Prostate gland (tissue), 2 donors: Measurements from ENCODE around the gene EPM2A. TPM values are rescaled to one million over a fixed set of nuclear protein-coding genes. Genes with fewer than 3 reads are reported as not detected.

ENCODE experiments used
- DNase-seq: peaks from one replicate; pipeline ENCODE4 v3.0.0-alpha.2; 2019; ENCODE audit warnings: low spot score
- H3K27ac ChIP-seq, 2 donors: fragments of 200-600 bp; sonication (generic); 2 replicates each; pipeline ENCODE4 v1.5.1; 2017 to 2019
- H3K27me3 ChIP-seq: fragments of 200-600 bp; sonication (generic); replicated peaks from 2 replicates; pipeline ENCODE4 v1.5.1; 2019; ENCODE audit not compliant: insufficient read depth
- H3K36me3 ChIP-seq, 2 donors: fragments of 200-600 bp; sonication (generic); 1 replicate in 1 of 2; 2 replicates in 1 of 2; pipeline versions ENCODE4 v1.5.1 to v1.8.1; 2017 to 2019
- H3K4me1 ChIP-seq: fragments of 200-600 bp; sonication (generic); replicated peaks from 2 replicates; pipeline ENCODE4 v1.5.1; 2019
- H3K4me3 ChIP-seq, 2 donors: fragments of 200-600 bp; sonication (generic); 2 replicates each; pipeline ENCODE4 v1.5.1; 2017 to 2019
- H3K9me3 ChIP-seq: fragments of 200-600 bp; sonication (generic); 2 replicates; pipeline ENCODE4 v1.5.1; 2017
- POLR2A ChIP-seq: fragments of 450-650 bp; IDR thresholded peaks from one replicate; pipeline ENCODE4 v1.6.1; 2016; ENCODE audit warnings: antibody characterized with exemption, mild to moderate bottlenecking
- POLR2AphosphoS5 ChIP-seq: sonication (generic); formaldehyde crosslinking; IDR thresholded peaks from one replicate; pipeline ENCODE4 v1.6.1; 2017; ENCODE audit warnings: antibody characterized with exemption
- WGBS: methylation state at CpG from one replicate; pipeline ENCODE4 v1.1.5; 2018; 5-methylcytosine and 5-hydroxymethylcytosine counted together
- intact Hi-C: fragments of 100-400 bp; cut with DNase I; formaldehyde crosslinking; loops from one replicate; pipeline ENCODE4 v1.14.2; 2022
- total RNA-seq, 2 donors: library from RNA; depleted of rRNA; stranded (reverse); fragments of >200 nt; gene quantifications; one replicate each; pipeline ENCODE4 v1.1.0, GENCODE V29; 2016
- TF ChIP-seq, protein P1 (sequence below), 4 experiments: fragments of 200-600 bp in 2 of 4; fragments of 450-650 bp in 2 of 4; sonication (generic) in 2 of 4; IDR thresholded peaks; 1 replicate in 3 of 4; 2 replicates in 1 of 4; pipeline ENCODE4 v1.5.1; 2016 to 2019; ENCODE audit warnings: antibody characterized with exemption in 4 of 4, mild to moderate bottlenecking in 2 of 4, moderate library complexity in 2 of 4

The EPM2A gene
- total RNA-seq, 2 donors from 2014 or later = 7.2 to 18.6 TPM

DNA sequence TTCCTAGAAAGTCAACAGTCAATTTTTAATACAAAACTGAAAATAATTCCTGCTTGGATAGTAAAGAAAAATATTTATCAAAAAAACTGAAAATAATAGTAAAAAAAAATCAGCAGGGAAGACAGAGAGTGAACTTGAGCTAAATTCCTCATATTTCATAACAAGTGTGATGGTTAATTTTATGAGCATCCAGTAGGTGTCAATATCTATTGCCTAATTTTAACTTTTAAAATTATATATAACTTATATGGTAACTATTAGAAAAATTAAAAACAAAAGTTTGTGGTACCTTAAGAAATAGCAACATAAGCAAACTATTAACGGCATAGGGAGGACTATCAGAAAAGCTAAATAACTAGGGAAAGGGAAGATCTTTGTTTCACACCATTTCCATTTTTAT, 2.1 kb downstream of the EPM2A start:
- Histone ChIP-seq H3K9me3 (no peaks in the 10 kb centered on the region), H3K4me1 (no peaks in the 10 kb centered on the region), H3K27ac (no peak overlapping the region), H3K36me3 (no peaks in the 10 kb centered on the region), H3K4me3 (no peak overlapping the region), H3K27me3 (no peaks in the 10 kb centered on the region)
- intact Hi-C loops = no loop called here
- TF ChIP-seq POLR2AphosphoS5 (no peak), POLR2A (no peak)
- TF ChIP-seq, protein P1, sequence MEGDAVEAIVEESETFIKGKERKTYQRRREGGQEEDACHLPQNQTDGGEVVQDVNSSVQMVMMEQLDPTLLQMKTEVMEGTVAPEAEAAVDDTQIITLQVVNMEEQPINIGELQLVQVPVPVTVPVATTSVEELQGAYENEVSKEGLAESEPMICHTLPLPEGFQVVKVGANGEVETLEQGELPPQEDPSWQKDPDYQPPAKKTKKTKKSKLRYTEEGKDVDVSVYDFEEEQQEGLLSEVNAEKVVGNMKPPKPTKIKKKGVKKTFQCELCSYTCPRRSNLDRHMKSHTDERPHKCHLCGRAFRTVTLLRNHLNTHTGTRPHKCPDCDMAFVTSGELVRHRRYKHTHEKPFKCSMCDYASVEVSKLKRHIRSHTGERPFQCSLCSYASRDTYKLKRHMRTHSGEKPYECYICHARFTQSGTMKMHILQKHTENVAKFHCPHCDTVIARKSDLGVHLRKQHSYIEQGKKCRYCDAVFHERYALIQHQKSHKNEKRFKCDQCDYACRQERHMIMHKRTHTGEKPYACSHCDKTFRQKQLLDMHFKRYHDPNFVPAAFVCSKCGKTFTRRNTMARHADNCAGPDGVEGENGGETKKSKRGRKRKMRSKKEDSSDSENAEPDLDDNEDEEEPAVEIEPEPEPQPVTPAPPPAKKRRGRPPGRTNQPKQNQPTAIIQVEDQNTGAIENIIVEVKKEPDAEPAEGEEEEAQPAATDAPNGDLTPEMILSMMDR (IDR thresholded peaks at IDR 0.05) = no peak
- 98% methylated on average over 1 of the region's 1 CpG for WGBS
- DNase-seq = no peak

- intact Hi-C loops = no loop called here
- no peak overlapping the region for H3K4me3 ChIP-seq
- TF ChIP-seq, protein P1 (IDR thresholded peaks at IDR 0.05) = no peak
- no peak for DNase-seq
- no peaks in the 10 kb centered on the region for H3K9me3 ChIP-seq
- H3K36me3 ChIP-seq = no peaks in the 10 kb centered on the region
- 80% methylated on average over 1 of the region's 1 CpG for WGBS
- H3K4me1 ChIP-seq = no peaks in the 10 kb centered on the region
- no peak overlapping the region for H3K27ac ChIP-seq
- no peaks in the 10 kb centered on the region for H3K27me3 ChIP-seq
Observed at GRCh38 chr6:145731447-145731846, 3.9 kb downstream of the EPM2A start.

DNA sequence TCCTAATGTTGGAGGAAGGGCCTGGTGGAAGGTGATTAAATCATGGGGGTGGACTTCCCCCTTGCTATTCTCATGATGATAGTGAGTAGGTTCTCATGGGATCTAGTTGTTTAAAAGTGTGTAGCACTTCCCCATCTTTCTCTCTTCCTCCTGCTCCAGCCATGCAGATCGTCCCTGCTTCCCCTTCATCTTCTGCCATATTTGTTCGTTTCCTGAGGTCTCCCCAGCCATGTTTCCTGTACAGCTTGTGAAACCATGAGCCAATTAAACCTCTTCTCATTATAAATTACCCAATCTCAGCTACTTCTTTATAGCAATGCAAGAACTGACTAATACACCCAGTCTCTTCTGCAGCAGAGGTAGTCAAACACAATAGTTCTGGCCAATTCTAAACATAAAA, 5.4 kb downstream of the EPM2A start:
- H3K36me3 ChIP-seq = no peaks in the 10 kb centered on the region
- WGBS = 89% methylated on average over 2 of the region's 2 CpGs
- H3K4me1 ChIP-seq = no peaks in the 10 kb centered on the region
- no peak overlapping the region for H3K27ac ChIP-seq
- no peak for DNase-seq
- intact Hi-C loops = no loop called here
- H3K9me3 ChIP-seq = no peaks in the 10 kb centered on the region
- no peaks in the 10 kb centered on the region for H3K27me3 ChIP-seq
- no peak for TF ChIP-seq POLR2AphosphoS5
- TF ChIP-seq POLR2A = no peak
- TF ChIP-seq, protein P1 (IDR thresholded peaks at IDR 0.05) = no peak
- no peak overlapping the region for H3K4me3 ChIP-seq

DNA sequence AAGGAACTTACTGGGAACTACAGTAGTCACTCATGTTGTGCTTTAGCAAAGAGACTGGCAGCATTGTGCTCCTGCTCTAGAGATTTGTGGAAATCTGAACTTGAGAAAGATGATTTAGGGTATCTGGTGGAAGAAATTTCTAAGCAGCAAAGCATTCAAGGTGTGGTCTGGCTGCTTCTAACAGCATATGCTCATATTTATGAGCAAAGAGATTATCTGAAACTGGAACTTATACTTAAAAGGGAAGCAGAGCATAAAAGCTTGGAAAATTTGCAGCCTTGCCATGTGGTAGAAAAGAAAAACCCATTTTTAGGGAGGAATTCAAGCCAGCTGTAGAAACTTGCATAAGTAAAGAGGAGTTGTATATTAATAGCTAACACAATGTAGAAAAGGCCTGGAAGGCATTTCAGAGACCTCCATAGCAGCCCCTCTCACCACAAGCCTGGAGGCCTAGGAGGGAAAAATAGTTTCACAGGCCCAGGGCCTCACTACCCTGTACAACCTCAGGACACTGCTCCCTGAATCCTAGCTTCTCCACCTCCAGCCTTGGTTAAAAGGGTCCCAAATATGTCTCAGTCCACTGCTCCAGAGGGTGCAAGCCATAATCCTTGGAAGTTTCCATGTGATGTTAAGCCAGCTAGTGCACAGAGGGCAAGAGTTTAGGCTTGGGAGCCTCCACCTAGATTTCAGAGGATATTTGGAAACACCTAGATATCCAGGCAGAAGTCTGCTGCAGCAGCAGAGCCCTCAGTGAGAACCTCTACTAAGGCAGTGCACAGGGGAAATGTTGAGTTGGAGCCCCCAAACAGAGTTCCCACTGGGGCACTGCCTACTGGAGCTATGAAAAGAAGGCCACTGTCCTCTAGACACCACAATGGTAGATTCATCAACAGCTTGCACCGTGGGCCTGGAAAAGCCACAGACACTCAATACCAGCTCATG, 6.6 kb downstream of the EPM2A start:
- Histone ChIP-seq H3K27ac (no peak overlapping the region), H3K4me1 (no peaks in the 10 kb centered on the region), H3K36me3 (no peaks in the 10 kb centered on the region), H3K27me3 (no peaks in the 10 kb centered on the region), H3K4me3 (no peak overlapping the region), H3K9me3 (no peaks in the 10 kb centered on the region)
- WGBS = 100% methylated on average over 1 of the region's 1 CpG
- TF ChIP-seq, protein P1 (IDR thresholded peaks at IDR 0.05) = no peak
- TF ChIP-seq POLR2AphosphoS5 = no peak
- TF ChIP-seq POLR2A = no peak
- intact Hi-C loops = no loop called here
- DNase-seq = no peak
